Measurements from ENCODE around the gene GLUD1. TPM values are rescaled to one million over a fixed set of nuclear protein-coding genes. Genes with fewer than 3 reads are reported as not detected.
"Not testable (repeated sequence)": the region's sequence is repeated elsewhere in the genome, so short reads cannot be mapped to it uniquely, and the experiment has no call there.

The GLUD1 gene
- total RNA-seq, 2 experiments from 2014 or later = 167 to 170 TPM

DNA sequence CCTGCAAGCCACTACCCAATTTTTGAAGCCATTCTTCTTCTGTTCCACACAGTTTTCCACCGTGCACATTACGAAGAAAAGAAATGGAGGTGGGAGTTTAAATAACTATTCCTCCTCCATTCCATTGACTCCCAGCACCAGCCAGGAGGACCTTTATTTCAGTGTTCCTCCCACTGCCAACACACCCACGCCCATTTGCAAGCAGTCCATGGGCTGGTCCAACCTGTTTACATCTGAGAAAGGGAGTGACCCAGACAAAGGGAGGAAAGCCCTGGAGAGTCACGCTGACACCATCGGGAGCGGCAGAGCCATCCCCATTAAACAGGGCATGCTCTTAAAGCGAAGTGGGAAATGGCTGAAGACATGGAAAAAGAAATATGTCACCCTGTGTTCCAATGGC is 86.3 kb downstream of the GLUD1 start:
- POLR2A ChIA-PET, CTCF ChIA-PET: not testable (repeated sequence)

DNA sequence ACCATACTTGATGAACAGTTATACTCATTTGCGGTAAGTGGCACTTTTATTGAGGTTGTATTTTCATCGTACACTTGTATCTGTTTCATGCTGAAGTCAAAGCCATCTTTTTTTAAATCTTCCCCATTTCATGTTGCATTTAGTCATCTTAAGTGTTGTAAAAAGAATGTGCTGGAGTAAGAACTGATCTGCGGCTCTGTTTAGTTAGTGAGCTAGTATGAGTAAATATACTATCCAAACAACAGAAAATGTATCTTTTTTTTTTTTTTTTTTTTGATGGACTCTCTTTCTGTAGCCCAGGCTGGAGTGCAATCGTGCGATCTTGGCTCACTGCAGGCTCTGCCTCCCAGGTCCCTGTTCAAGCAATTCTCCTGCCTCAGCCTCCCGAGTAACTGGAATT is 87.0 kb downstream of the GLUD1 start:
- CTCF ChIA-PET, POLR2A ChIA-PET: not testable (repeated sequence)

DNA sequence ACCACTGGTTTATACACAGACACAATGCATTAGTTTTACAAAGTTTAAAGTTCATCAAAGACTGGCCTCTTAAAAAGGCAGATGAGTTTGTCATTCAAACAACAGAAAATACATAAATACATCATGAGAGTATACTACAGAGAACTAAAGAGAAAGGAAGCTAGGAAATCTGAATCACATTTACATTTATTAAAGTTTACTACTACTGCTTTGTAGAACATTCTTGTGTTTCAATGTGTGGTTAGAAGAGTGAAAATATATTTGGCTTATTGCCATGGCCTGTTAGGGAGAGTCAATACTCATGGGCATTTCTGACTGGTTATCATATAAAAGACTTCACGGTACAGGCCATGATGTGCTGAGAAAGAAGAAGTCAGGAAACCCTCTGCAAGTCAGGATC is 87.5 kb downstream of the GLUD1 start:
- POLR2A ChIA-PET = interaction anchor here (0.7 kb wide), 1 partner anchor 21 kb away, joined by 6 read pairs; no protein-coding TSS in a partner anchor
- CTCF ChIA-PET = not testable (repeated sequence)

DNA sequence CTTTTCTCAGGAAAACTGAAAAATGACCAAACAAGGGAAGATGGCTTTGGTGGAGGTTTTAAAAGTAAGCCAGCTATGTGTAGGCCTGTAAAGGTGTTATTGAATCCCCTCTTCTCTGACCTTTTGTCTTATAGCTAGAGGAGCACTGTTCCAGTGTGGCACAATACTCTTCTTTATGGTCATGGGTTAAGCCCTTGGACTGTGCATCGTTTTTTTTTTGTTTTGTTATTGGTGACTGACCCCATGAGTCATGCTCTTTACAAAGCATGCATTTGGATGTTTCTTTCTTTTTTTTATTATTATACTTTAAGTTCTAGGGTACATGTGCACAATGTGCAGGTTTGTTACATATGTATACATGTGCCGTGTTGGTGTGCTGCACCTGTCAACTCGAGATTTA is 94.2 kb downstream of the GLUD1 start:
- ChIA-PET CTCF (no interaction called here), POLR2A (no interaction called here)

Other genes with a start within 250 kb of the GLUD1 start
- gene MMRN2, start 137.2 kb downstream of the GLUD1 start, total RNA-seq = not detected
- not detected for gene SNCG, start 136.2 kb downstream of the GLUD1 start, total RNA-seq
- gene ADIRF, start 126.4 kb downstream of the GLUD1 start, total RNA-seq = not detected
- gene FAM25A, start 74.5 kb downstream of the GLUD1 start, total RNA-seq = not detected
- 10 to 100 TPM; 44.9 to 46.2 TPM for gene SHLD2, start 363 bp upstream of the GLUD1 start, total RNA-seq
- under 1 TPM; 0.38 to 0.67 TPM for gene NUTM2A, start 130.6 kb upstream of the GLUD1 start, total RNA-seq